LNCaP clone FGC (cell line): ENCODE measurements around the gene FBXO22.
"Not testable (repeated sequence)": the region's sequence is repeated elsewhere in the genome, so short reads cannot be mapped to it uniquely, and the experiment has no call there.

Source experiments
- DNase-seq: peaks from one replicate; pipeline ENCODE4 v3.0.0-alpha.2; 2011; ENCODE audit warnings: low read depth
- H3K4me3 ChIP-seq: 2 replicates; pipeline ENCODE4 v1.5.1; 2011; ENCODE audit warnings: mild to moderate bottlenecking, low read depth, low read length, control low read depth
- CTCF ChIP-seq: IDR thresholded peaks from 2 replicates; pipeline ENCODE4 v1.5.1; 2012; ENCODE audit warnings: mild to moderate bottlenecking; ENCODE audit not compliant: control insufficient read depth, insufficient read depth; ENCODE audit errors: extremely low read depth

Gene FBXO22

GRCh38 chr15:75903331-75904239, at the start of gene FBXO22:
FBXO22 (plus strand) TSS chr15:75903878; CDS start chr15:75903964, 86 bp downstream.
- H3K4me3 ChIP-seq, result peak within 1 kb of the TSS; percentile 69
- peak; percentile 79 for DNase-seq
- no peak for TF ChIP-seq CTCF

DNA sequence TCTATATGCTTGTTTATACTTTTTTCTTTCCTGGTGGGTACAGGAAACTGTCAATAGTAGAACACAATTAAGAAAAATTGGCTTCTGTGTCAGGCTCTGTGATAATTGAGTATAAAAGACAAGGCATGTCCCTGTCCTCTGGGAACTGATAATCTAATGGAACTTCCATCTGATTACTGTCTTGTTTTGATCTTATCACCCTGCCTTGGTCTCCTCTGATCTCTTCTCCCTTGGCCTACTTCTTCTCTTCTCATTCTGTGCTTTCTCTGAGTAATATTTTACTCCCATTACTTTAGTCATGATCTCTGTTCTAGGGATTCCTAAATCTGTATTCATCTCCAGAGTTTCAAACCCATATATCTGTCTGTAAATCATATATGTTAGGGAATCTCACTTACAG, 45.8 kb upstream of the FBXO22 start:
- no peak for DNase-seq

DNA sequence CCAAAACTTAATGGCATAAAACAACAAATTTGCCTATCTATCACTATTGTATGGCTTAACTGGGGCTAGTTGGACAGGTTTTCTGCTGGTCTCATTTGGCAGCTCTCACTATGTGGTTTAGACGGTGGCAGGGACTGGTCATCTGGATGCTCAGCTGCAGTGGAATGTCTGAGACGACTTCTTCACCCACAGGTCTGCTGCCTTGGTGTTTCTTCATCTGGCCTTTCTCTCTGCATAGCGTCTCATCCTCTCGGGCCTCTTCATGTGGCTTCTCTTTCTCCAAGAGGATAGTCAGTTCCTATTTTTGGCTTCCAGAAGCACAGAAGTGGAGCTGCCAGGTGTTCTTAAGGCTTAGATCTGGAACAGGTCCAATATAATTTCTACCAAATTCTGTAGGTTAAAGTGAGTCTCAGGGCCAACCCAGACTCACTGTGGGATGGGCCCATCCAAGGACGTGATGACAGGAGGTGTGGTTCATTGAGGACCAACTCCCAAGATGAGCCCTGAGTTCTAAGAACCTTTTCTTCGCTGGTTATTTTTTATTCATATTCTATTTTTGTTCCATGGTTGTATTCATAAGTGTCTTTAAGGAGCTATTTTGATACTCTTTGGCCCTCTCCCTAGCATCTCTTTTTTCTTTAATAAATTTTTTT, 41.8 kb upstream of the FBXO22 start:
- no peak for DNase-seq
- H3K4me3 ChIP-seq, result no peak overlapping the region
- TF ChIP-seq CTCF, result no peak

More for the DNA sequence above, 45.8 kb upstream of the FBXO22 start:
- no peak overlapping the region for H3K4me3 ChIP-seq
- no peak for TF ChIP-seq CTCF

DNA sequence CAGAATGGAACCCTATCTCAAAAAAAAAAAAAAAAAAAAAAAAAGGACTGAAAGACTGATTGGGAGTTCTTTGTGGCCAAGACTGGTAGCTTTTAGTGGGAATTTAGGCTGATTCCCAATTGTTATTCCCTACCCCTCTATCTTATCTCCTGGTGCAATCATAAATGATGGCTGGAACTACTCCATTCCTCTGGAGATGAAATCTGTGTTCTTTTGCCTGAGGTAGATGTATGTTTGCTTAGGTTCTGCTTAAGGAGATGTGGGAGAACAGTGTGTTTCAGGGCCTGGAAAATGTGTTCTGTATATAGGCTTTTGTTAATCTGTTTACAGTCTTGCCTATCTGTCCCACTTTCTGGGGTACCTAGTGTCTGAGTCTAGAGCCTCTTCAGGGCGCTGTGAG, 40.9 kb upstream of the FBXO22 start:
- DNase-seq, result no peak
- H3K4me3 ChIP-seq, result no peak overlapping the region
- TF ChIP-seq CTCF, result no peak

DNA sequence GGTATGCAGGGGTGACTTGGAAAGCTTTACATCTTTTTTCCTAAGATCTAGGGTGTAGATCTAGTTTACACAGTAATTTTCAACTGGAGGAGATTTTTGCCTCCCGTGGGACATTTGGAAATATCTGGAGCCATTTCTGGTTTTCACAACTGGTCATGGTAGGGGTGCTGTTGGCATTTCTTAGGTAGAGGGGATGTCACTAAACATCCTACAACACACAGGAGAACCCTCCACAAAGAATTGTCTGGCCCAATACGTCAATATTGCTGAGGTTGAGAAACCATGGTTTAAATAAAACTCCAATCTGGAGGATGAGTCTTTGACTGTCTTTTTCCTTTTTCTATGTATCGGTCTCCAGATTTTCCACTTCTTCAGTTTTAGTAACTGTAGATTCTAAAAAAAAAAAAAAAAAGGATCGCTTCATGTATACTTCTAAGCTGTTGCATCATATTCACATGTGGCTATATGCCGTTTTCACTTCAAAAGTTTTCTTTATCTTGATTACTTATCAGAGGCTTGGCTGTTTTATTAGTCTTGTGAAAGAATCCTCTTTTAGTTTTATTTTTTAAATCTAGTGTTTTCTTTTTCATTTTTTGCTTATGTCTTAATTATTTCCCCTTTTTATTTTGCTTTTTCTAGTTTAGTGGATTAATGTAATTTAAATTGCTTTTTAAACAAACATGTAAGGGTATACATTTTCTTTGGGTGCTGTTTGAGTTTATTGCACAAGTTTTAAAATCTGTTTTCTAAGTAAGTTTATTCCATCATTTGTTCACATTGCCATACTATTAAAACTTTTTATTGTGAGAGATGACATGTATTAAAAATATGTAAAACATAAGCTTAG, 39.2 kb upstream of the FBXO22 start:
- TF ChIP-seq CTCF, result no peak
- no peak for DNase-seq
- no peak overlapping the region for H3K4me3 ChIP-seq

DNA sequence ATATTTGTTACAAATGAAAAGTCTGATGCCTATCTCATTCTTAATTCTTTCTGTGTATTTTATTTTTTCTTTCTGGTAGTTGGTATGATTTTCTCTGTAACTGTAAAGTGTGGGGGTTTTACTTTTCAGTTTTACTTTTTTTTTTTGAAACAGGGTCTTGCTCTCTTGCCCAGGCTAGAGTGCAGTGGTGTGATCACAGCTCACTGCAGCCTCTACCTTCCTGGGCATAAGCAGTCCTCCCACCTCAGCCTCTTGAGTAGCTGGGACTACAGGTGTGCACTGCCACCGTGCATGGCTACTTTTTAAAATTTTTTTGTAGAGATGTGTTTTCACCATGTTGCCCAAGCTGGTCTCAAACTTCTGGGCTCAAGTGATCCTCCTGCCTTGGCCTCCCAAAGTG, 37.6 kb upstream of the FBXO22 start:
- H3K4me3 ChIP-seq, DNase-seq: not testable (repeated sequence)

DNA sequence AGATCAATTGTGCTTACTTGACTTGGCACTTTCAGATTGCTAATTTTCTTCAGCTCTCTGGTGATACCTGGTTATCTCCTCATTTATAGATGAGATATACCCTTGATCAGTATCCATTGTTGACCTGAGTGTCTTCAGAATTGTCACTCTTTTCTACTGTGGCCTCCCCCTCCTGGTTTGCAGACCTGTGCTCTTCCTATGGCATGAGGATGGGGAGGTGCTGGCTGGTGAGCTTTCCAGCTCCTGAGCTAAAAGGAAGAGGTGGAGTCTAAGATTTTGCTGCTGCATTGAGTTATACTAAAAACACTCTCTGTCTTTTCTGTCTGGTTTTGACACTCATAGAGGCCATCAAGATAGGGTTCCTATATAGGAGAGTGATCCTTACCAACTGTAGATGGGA, 36.8 kb upstream of the FBXO22 start:
- no peak for TF ChIP-seq CTCF
- DNase-seq, result no peak
- no peak overlapping the region for H3K4me3 ChIP-seq
